Trophoblast cell (in vitro differentiated cells and primary cell): ENCODE results near the gene TIMM44.

Experiments used
- DNase-seq, 2 donors: peaks; one replicate each; pipeline ENCODE4 v3.0.0-alpha.2; 2016
- H2AFZ ChIP-seq: 2 replicates; pipeline ENCODE4 v1.6.1; 2013; ENCODE audit warnings: low read length, moderate library complexity, mild to moderate bottlenecking; ENCODE audit not compliant: insufficient read depth, poor library complexity
- H2AK5ac ChIP-seq: 2 replicates; pipeline ENCODE4 v1.6.1; 2013; ENCODE audit warnings: mild to moderate bottlenecking, low read length
- H2BK120ac ChIP-seq: 2 replicates; pipeline ENCODE4 v1.6.1; 2013; ENCODE audit warnings: low read length, mild to moderate bottlenecking, moderate library complexity; ENCODE audit not compliant: insufficient read depth, poor library complexity
- H2BK12ac ChIP-seq: 2 replicates; pipeline ENCODE4 v1.6.1; 2013; ENCODE audit warnings: mild to moderate bottlenecking, low read length, moderate library complexity
- H2BK5ac ChIP-seq: 2 replicates; pipeline ENCODE4 v1.6.1; 2013; ENCODE audit warnings: low read length, low read depth, moderate library complexity, mild to moderate bottlenecking; ENCODE audit not compliant: poor library complexity
- H3K14ac ChIP-seq: 2 replicates; pipeline ENCODE4 v1.6.1; 2013; ENCODE audit warnings: mild to moderate bottlenecking, low read length
- H3K18ac ChIP-seq: 2 replicates; pipeline ENCODE4 v1.6.1; 2013; ENCODE audit warnings: mild to moderate bottlenecking, low read length
- H3K23ac ChIP-seq: 2 replicates; pipeline ENCODE4 v1.6.1; 2013; ENCODE audit warnings: low read length
- H3K27ac ChIP-seq: 2 replicates; pipeline ENCODE4 v1.5.1; 2013; ENCODE audit warnings: low read depth, mild to moderate bottlenecking, inconsistent platforms, low read length, moderate library complexity
- H3K27me3 ChIP-seq: 2 replicates; pipeline ENCODE4 v1.6.1; 2013; ENCODE audit warnings: inconsistent platforms, mild to moderate bottlenecking, low read length, moderate library complexity; ENCODE audit not compliant: insufficient read depth
- H3K36me3 ChIP-seq, 2 experiments: 1 replicate in 1 of 2; 2 replicates in 1 of 2; pipeline ENCODE4 v1.6.1; 2013; ENCODE audit warnings: low read length in 2 of 2, mild to moderate bottlenecking in 2 of 2, moderate library complexity in 1 of 2; ENCODE audit not compliant: insufficient read depth in 2 of 2, control insufficient read depth in 1 of 2
- H3K4ac ChIP-seq: 2 replicates; pipeline ENCODE4 v1.6.1; 2013; ENCODE audit warnings: low read depth, mild to moderate bottlenecking, low read length, moderate library complexity
- H3K4me1 ChIP-seq, 2 experiments: 1 replicate in 1 of 2; 2 replicates in 1 of 2; pipeline ENCODE4 v1.6.1; 2013; ENCODE audit warnings: low read length in 2 of 2, mild to moderate bottlenecking in 2 of 2, moderate library complexity in 1 of 2; ENCODE audit not compliant: insufficient read depth in 2 of 2, control insufficient read depth in 1 of 2
- H3K4me2 ChIP-seq: 2 replicates; pipeline ENCODE4 v1.6.1; 2013; ENCODE audit warnings: inconsistent platforms, mild to moderate bottlenecking, low read length, moderate library complexity
- H3K4me3 ChIP-seq: 2 replicates; pipeline ENCODE4 v1.5.1; 2013; ENCODE audit warnings: mild to moderate bottlenecking, low read depth, low read length, inconsistent platforms
- H3K79me1 ChIP-seq: one replicate; pipeline ENCODE4 v1.6.1; 2013; ENCODE audit warnings: low read length
- H3K79me2 ChIP-seq: 2 replicates; pipeline ENCODE4 v1.6.1; 2013; ENCODE audit warnings: low read length, mild to moderate bottlenecking; ENCODE audit not compliant: control insufficient read depth, insufficient read depth, poor library complexity
- H3K9ac ChIP-seq: 2 replicates; pipeline ENCODE4 v1.6.1; 2013; ENCODE audit warnings: mild to moderate bottlenecking, low read length
- H3K9me3 ChIP-seq: 2 replicates; pipeline ENCODE4 v1.6.1; 2013; ENCODE audit warnings: low read depth, mild to moderate bottlenecking, control low read depth, inconsistent platforms, low read length; ENCODE audit not compliant: insufficient read depth
- H4K12ac ChIP-seq: 2 replicates; pipeline ENCODE4 v1.6.1; 2013; ENCODE audit warnings: low read depth, mild to moderate bottlenecking, low read length, moderate library complexity
- H4K8ac ChIP-seq: 2 replicates; pipeline ENCODE4 v1.6.1; 2013; ENCODE audit warnings: low read depth, mild to moderate bottlenecking, low read length, moderate library complexity
- H4K91ac ChIP-seq: one replicate; pipeline ENCODE4 v1.6.1; 2013; ENCODE audit warnings: low read depth, mild to moderate bottlenecking, low read length, moderate library complexity
- WGBS: extraction: QIAGEN DNeasy Blood & Tissue Kit; methylation state at CpG from one replicate; pipeline ENCODE4 v1.1.7; 2013; ENCODE audit warnings: missing lambda C conversion rate; ENCODE audit not compliant: insufficient read length, insufficient coverage; ENCODE audit errors: extremely low coverage; 5-methylcytosine and 5-hydroxymethylcytosine counted together

Gene TIMM44

GRCh38 chr19:7925171-7925851 lies 18.2 kb downstream of the TIMM44 start:
- peak overlapping the region; percentile 65 for H3K9ac ChIP-seq
- peaks cover under 1% of the 10 kb centered on the region for H3K79me2 ChIP-seq
- no peak overlapping the region for H3K27ac ChIP-seq
- H3K79me1 ChIP-seq, result peaks cover 3% of the 10 kb centered on the region
- H2AK5ac ChIP-seq, result no peak overlapping the region
- peaks cover 8 to 15% of the 10 kb centered on the region in 2 experiments for H3K4me1 ChIP-seq
- H3K18ac ChIP-seq, result peak overlapping the region; percentile 54
- DNase-seq, result peak; percentile 35 to 73
- peak overlapping the region; percentile 63 for H3K4me2 ChIP-seq
- peak overlapping the region; percentile 14 for H3K14ac ChIP-seq
- no peaks in the 10 kb centered on the region for H3K27me3 ChIP-seq
- peak overlapping the region; percentile 12 for H4K8ac ChIP-seq
- WGBS, result no CpG with 5 or more reads among the region's 98 CpGs
- H3K4me3 ChIP-seq, result peak overlapping the region; percentile 72
- no peaks in the 10 kb centered on the region for H3K9me3 ChIP-seq
- H3K4ac ChIP-seq, result peak overlapping the region; percentile 18
- H2AFZ ChIP-seq, result peak overlapping the region; percentile 40
- no peak overlapping the region for H4K91ac ChIP-seq
- H2BK5ac ChIP-seq, result no peak overlapping the region
- peaks cover 26% of the 10 kb centered on the region in 2 experiments for H3K36me3 ChIP-seq
- H4K12ac ChIP-seq, result no peak overlapping the region
- H3K23ac ChIP-seq, result no peak overlapping the region
- no peak overlapping the region for H2BK12ac ChIP-seq
- H2BK120ac ChIP-seq, result no peak overlapping the region

- Histone ChIP-seq H4K8ac (peak overlapping the region; percentile 21), H3K9me3 (no peaks in the 10 kb centered on the region), H3K4me3 (no peak overlapping the region), H4K12ac (no peak overlapping the region), H3K27ac (no peak overlapping the region), H3K23ac (no peak overlapping the region), H2BK120ac (no peak overlapping the region), H3K79me2 (peaks cover 2% of the 10 kb centered on the region), H2AK5ac (no peak overlapping the region), H3K4me1 (peaks cover 10 to 17% of the 10 kb centered on the region in 2 experiments), H3K79me1 (peaks cover 4% of the 10 kb centered on the region), H3K9ac (no peak overlapping the region), H3K4me2 (peak overlapping the region; percentile 63), H2AFZ (no peak overlapping the region), H3K4ac (no peak overlapping the region), H3K14ac (no peak overlapping the region), H3K18ac (peak overlapping the region; percentile 10), H2BK12ac (no peak overlapping the region), H2BK5ac (no peak overlapping the region), H4K91ac (no peak overlapping the region), H3K36me3 (peaks cover 24 to 25% of the 10 kb centered on the region in 2 experiments), H3K27me3 (no peaks in the 10 kb centered on the region)
- WGBS, result no CpG with 5 or more reads among the region's 34 CpGs
- no peak for DNase-seq
Observed at GRCh38 chr19:7924651-7925170, 18.8 kb downstream of the TIMM44 start.

GRCh38 chr19:7924241-7924640 lies 19.2 kb downstream of the TIMM44 start:
- Histone ChIP-seq H3K79me1 (peaks cover 4% of the 10 kb centered on the region), H4K91ac (no peak overlapping the region), H4K12ac (no peak overlapping the region), H3K4ac (no peak overlapping the region), H3K27me3 (no peaks in the 10 kb centered on the region), H2AFZ (no peak overlapping the region), H3K14ac (no peak overlapping the region), H3K9ac (no peak overlapping the region), H2BK12ac (no peak overlapping the region), H4K8ac (no peak overlapping the region), H3K4me3 (no peak overlapping the region), H3K79me2 (peaks cover 2% of the 10 kb centered on the region), H3K23ac (no peak overlapping the region), H3K18ac (no peak overlapping the region), H2AK5ac (no peak overlapping the region), H3K27ac (no peak overlapping the region), H3K9me3 (no peaks in the 10 kb centered on the region), H2BK120ac (no peak overlapping the region), H3K36me3 (peaks cover 24 to 25% of the 10 kb centered on the region in 2 experiments), H2BK5ac (no peak overlapping the region), H3K4me1 (peaks cover 12 to 17% of the 10 kb centered on the region in 2 experiments), H3K4me2 (no peak overlapping the region)
- no CpG with 5 or more reads among the region's 12 CpGs for WGBS
- no peak for DNase-seq

GRCh38 chr19:7923295-7924191 lies 19.9 kb downstream of the TIMM44 start:
- no peak overlapping the region for H4K8ac ChIP-seq
- no CpG with 5 or more reads among the region's 31 CpGs for WGBS

More at GRCh38 chr19:7923295-7924191, 19.9 kb downstream of the TIMM44 start:
- no peak overlapping the region for H2AK5ac ChIP-seq
- H2AFZ ChIP-seq, result no peak overlapping the region
- peaks cover 8 to 13% of the 10 kb centered on the region in 2 experiments for H3K4me1 ChIP-seq
- H2BK5ac ChIP-seq, result no peak overlapping the region
- H4K12ac ChIP-seq, result no peak overlapping the region
- H4K91ac ChIP-seq, result no peak overlapping the region
- H3K23ac ChIP-seq, result no peak overlapping the region
- no peak overlapping the region for H3K14ac ChIP-seq
- peaks cover 24 to 25% of the 10 kb centered on the region in 2 experiments for H3K36me3 ChIP-seq
- H3K79me2 ChIP-seq, result peaks cover 2% of the 10 kb centered on the region
- no peak for DNase-seq
- H3K27ac ChIP-seq, result no peak overlapping the region
- no peak overlapping the region for H2BK120ac ChIP-seq
- no peak overlapping the region for H3K4me2 ChIP-seq
- H3K4me3 ChIP-seq, result no peak overlapping the region
- peaks cover 2% of the 10 kb centered on the region for H3K27me3 ChIP-seq
- peaks cover 4% of the 10 kb centered on the region for H3K79me1 ChIP-seq
- H2BK12ac ChIP-seq, result no peak overlapping the region
- no peak overlapping the region for H3K18ac ChIP-seq
- H3K9ac ChIP-seq, result no peak overlapping the region
- no peak overlapping the region for H3K4ac ChIP-seq
- peaks cover 2% of the 10 kb centered on the region for H3K9me3 ChIP-seq
